ENCODE measurements around the gene DUS1L. TPM values are rescaled to one million over a fixed set of nuclear protein-coding genes. Genes with fewer than 3 reads are reported as not detected.

Gene DUS1L
- total RNA-seq, 1 donor from 2014 or later: 126 TPM

GRCh38 chr17:82009413-82009812 is 56.2 kb downstream of the DUS1L start:
- no peak for TF ChIP-seq CTCF (conservative IDR thresholded peaks at IDR 0.05; ENCODE audit: low read depth, low read length)
- DNase-seq (ENCODE audit: low read depth): no peak
- no peak overlapping the region for H3K4me3 ChIP-seq (ENCODE audit: low read depth, low read length)

- no peak for TF ChIP-seq CTCF (conservative IDR thresholded peaks at IDR 0.05; ENCODE audit: low read depth, low read length)
Observed at GRCh38 chr17:82008941-82009405, 56.6 kb downstream of the DUS1L start.

GRCh38 chr17:82008258-82008940 is 57.2 kb downstream of the DUS1L start:
- TF ChIP-seq CTCF (conservative IDR thresholded peaks at IDR 0.05; ENCODE audit: low read depth, low read length): no peak
- no peak for DNase-seq (ENCODE audit: low read depth)
- no peak overlapping the region for H3K4me3 ChIP-seq (ENCODE audit: low read depth, low read length)

More at GRCh38 chr17:82008941-82009405, 56.6 kb downstream of the DUS1L start:
- no peak overlapping the region for H3K4me3 ChIP-seq (ENCODE audit: low read depth, low read length)
- DNase-seq (ENCODE audit: low read depth): no peak

Other genes with a start within 250 kb of the DUS1L start
- gene MCRIP1, start 232.5 kb downstream of the DUS1L start, total RNA-seq: 111 and 153 TPM in 2 replicates
- gene PPP1R27, start 230.8 kb downstream of the DUS1L start, total RNA-seq: 0.17 and 0.36 TPM in 2 replicates
- 932 and 1,272 TPM in 2 replicates for gene P4HB, start 205.3 kb downstream of the DUS1L start, total RNA-seq
- 272 and 414 TPM in 2 replicates for gene ARHGDIA, start 194.5 kb downstream of the DUS1L start, total RNA-seq
- 179 and 367 TPM in 2 replicates for gene ALYREF, start 174.2 kb downstream of the DUS1L start, total RNA-seq
- gene ANAPC11, start 174.1 kb downstream of the DUS1L start, total RNA-seq: 280 and 313 TPM in 2 replicates
- gene NPB, start 163.6 kb downstream of the DUS1L start, total RNA-seq: 0.58 and 2.6 TPM in 2 replicates
- gene PCYT2, start 154.4 kb downstream of the DUS1L start, total RNA-seq: 24.3 and 95.4 TPM in 2 replicates
- gene SIRT7, start 147.6 kb downstream of the DUS1L start, total RNA-seq: 28.5 and 38.1 TPM in 2 replicates
- 16.1 and 18.5 TPM in 2 replicates for gene MAFG, start 138.1 kb downstream of the DUS1L start, total RNA-seq
- gene PYCR1, start 128.5 kb downstream of the DUS1L start, total RNA-seq: 54.3 and 109 TPM in 2 replicates
- gene MYADML2, start 118.6 kb downstream of the DUS1L start, total RNA-seq: not detected in 2 replicates
- gene NOTUM, start 104.6 kb downstream of the DUS1L start, total RNA-seq: not detected in 2 replicates
- 20.1 and 22.7 TPM in 2 replicates for gene ASPSCR1, start 88.2 kb downstream of the DUS1L start, total RNA-seq
- gene CENPX, start 42.9 kb downstream of the DUS1L start, total RNA-seq: 158 and 228 TPM in 2 replicates
- 44.5 and 44.6 TPM in 2 replicates for gene LRRC45, start 42.5 kb downstream of the DUS1L start, total RNA-seq
- 52.9 and 60.0 TPM in 2 replicates for gene RAC3, start 34.1 kb downstream of the DUS1L start, total RNA-seq
- 85.4 and 93.1 TPM in 2 replicates for gene DCXR, start 28.1 kb downstream of the DUS1L start, total RNA-seq
- 35.8 and 38.8 TPM in 2 replicates for gene RFNG, start 14.0 kb downstream of the DUS1L start, total RNA-seq
- gene GPS1, start 13.9 kb downstream of the DUS1L start, total RNA-seq: 105 and 200 TPM in 2 replicates
- gene FASN, start 32.4 kb upstream of the DUS1L start, total RNA-seq: 94.7 and 224 TPM in 2 replicates
- gene CCDC57, start 147.0 kb upstream of the DUS1L start, total RNA-seq: 10.5 and 10.8 TPM in 2 replicates
- gene SLC16A3, start 163.2 kb upstream of the DUS1L start, total RNA-seq: 169 and 190 TPM in 2 replicates
- gene CSNK1D, start 207.9 kb upstream of the DUS1L start, total RNA-seq: 32.0 and 54.1 TPM in 2 replicates